HG02870 (cell line): ENCODE measurements around the gene BIN2.
A peak's percentile ranks its signal among the peaks of the same experiment; 100 is the strongest.

Experiments used
- ATAC-seq: cut with Tn5 transposase; IDR thresholded peaks from one replicate; pipeline ENCODE4 v1.9.1; 2021; ENCODE audit warnings: mild to moderate bottlenecking, moderate library complexity; ENCODE audit not compliant: unreplicated experiment

The BIN2 gene

DNA sequence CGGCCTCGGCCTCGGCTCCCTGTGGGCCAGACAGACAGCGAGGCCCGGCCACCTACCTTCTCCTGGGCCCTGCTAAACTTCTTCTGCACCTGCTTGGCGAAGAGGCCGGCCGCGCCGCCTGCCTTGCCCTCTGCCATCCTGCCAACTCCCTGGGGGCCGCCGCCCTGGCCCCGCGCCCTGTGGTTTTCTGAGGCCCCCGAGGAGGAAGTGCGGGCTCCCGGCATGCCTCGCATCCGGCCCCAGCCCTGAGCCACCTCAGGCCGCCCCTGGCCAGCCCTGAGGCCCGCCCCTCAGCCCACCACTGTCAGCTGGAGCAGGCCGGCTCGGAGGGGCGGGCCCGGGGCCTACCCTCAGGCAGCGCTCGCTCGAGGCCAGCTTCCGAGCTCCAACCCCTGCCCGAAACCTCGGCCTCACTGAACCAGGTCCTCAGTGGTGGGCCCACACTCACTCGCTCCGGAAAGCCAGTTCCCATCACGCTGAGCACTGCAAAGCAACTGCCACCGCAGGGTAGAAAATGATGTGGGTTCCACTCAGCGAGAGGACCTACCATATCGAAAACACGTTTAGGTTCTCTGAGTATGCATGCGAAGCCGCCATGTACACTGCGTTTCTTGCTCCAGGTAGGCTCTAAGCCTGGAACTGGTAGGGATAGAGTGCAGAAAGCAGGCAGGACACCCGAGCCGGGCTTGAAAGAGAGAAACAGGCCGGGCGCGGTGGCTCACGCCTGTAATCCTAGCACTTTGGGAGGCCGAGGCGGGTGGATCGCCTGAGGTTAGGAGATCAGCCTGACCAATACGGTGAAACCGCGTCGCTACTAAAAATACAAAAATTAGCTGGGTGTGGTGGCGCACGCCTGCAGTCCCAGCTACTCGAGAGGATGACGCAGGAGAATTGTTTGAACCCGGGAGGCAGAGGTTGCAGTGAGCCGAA is at the start of gene BIN2:
Gene BIN2, minus strand, starts transcription at position 209 of the 930 bp plus-strand sequence. Its CDS starts 72 bp downstream, at position 137.
- no peak for ATAC-seq

DNA sequence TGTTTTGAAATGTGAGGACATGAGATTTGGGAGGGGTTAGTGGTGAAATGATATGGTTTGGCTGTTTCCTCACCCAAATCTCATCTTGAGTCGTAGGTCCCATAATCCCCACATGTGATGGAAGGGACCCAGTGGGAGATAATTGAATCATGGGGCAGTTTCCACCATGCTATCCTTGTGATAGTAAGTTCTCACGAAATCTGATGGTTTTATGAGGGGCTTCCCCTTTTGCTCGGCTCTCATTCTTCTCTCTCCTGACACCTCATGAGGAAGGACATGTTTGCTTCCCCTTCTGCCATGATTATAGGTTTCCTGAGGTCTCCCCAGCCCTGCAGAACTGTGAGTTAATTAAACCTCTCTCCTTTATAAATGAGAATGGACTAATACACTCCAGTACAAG is 49.2 kb upstream of the BIN2 start:
- no peak for ATAC-seq

DNA sequence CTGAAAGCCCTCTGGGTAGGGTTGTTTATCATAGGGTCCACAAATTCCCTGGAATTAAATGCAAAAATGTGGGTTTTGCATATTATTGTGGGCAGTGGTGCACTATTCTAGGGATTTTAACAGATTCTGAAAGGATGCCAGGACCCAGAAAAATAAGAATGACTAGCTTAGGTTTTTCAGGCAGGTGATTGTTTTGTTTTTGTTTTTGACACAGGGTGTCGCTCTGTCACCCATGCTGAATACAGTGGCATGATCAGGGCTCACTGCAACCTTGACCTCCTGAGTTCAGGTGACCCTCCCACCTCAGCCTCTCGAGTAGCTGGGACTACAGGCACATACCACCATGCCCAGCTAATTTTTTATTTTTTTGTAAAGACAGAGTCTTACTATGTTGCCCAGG is 48.0 kb upstream of the BIN2 start:
- ATAC-seq: no peak

DNA sequence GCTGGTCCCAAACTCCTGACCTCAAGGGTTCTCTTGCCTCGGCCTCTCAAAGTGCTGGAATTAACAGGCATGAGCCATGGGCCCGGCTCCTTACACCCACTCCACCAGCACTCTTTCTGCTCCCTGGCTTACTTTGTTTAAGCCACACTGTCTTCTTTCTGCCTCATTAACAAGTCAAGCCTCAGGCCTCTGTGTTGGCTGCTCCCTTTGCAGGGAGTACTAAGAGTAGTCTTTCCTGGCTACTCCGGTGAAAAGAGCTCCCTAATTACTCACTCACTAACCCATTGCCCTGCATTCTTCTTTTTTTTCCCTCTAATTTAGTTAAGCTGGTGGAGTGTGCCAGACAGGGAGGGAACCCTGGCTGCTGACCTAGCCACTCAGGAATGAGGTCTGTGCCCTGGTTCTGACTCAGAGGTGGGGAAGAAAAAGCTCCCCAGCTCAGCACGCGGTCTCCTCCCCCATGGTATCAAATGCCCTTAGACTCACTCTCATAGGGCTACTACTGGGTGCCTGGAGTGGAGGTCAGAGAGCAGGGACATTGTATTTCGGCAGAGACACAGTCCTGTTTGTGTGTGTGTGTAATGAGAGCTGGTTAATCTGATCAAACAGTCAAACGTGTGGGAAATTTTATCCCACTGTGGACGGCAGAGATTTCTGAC is 47.5 kb upstream of the BIN2 start:
- no peak for ATAC-seq

- ATAC-seq: no peak
Observed at GRCh38 chr12:51370667-51371066, 46.7 kb upstream of the BIN2 start.

GRCh38 chr12:51369581-51369980 is 45.6 kb upstream of the BIN2 start:
- no peak for ATAC-seq

- ATAC-seq: peak; percentile 98
Observed at GRCh38 chr12:51368640-51369517, 44.9 kb upstream of the BIN2 start.

DNA sequence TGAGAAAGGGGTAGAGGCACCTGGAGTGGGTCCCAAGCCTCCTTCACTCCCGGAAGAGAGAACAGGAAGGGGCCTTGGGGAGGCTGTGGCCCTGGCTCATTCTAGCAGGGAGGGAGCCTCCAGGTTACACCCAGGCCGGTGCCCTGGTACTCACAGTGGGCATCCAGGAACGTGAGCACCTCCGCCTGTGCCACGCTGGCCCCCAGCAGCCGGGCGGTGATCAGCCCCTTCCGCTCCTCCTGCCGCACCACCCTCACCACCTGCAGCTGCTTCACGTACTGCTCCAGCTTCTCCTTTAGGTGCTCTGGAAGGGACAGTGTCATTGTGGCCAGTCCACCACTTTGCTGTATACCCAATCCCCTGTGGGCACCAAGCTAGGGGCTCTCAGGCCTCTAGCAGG is 41.3 kb upstream of the BIN2 start:
- no peak for ATAC-seq

GRCh38 chr12:51364001-51364400 is 40.0 kb upstream of the BIN2 start:
- ATAC-seq: no peak

DNA sequence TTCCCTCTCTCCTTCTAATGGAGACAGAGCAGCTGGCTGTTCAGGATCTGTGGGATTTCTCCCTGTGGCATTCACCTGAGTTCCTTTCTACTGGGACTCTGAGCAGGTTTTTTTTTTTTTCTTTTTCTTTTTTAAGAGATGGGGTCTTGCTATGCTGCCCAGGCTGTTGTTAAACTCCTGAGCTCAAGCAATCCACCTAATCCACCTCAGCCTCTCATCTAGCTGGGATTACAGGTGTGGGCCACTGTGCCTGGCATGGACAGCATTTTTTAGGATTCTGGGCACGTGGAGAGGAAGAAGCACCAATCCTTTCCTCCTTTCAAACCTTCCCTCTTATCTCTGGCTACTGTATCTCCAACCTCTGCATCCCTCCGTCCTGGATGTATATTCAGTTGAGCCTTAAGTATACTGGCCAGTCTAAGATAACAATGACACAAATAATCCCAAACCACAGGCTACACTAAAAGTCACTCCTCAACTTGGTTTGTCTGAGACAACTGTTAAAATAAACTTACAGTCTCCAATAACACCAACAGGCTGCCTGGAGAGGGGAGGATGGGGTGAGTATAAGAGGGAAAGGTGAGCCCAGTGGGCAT is 38.9 kb upstream of the BIN2 start:
- ATAC-seq: no peak

GRCh38 chr12:51362307-51362706 is 38.3 kb upstream of the BIN2 start:
- ATAC-seq: no peak

DNA sequence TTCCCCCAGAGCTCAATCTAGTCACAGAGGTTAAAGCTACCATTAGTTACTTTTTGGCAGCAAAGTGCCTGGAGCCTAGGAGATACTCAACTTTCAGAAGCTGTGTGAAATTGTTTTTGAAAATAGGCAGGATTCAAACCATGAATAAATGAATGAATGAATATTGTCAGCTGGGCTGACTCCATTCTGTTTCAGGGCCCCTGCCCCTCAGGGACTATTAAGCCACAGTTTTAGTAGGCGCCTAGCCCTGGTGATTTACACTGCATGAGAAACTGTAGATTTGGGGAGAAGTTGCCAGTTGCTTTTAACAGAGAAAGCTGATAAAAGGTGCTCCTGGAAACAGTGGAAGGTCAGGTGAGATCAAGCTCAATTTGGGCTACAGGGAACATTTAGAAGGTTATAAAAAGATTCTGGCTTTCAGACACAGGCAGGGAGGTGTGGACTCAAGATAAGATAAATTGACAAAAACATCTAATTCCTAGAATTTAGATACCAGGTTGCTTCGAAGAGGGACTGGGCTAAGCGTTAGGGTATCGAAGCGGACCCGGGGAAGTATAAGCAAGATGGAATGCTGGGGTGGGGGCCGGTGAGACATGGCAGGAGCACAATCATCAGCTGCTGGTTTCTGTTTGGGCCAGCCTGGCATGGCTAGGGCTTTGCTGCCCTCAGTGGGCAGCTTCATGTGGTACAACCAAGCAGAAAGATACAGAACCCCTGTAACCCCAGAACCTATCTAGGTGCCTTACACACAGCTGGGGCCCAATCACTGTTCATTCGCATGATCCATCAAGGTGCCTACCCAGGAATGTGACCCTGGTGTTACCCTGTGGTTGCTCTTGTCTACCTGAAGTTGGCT is 37.4 kb upstream of the BIN2 start:
- no peak for ATAC-seq

GRCh38 chr12:51360315-51360714 is 36.3 kb upstream of the BIN2 start:
- ATAC-seq: no peak

- no peak for ATAC-seq
Observed at GRCh38 chr12:51359851-51360250, 35.9 kb upstream of the BIN2 start.

GRCh38 chr12:51358496-51358895 is 34.5 kb upstream of the BIN2 start:
- no peak for ATAC-seq

DNA sequence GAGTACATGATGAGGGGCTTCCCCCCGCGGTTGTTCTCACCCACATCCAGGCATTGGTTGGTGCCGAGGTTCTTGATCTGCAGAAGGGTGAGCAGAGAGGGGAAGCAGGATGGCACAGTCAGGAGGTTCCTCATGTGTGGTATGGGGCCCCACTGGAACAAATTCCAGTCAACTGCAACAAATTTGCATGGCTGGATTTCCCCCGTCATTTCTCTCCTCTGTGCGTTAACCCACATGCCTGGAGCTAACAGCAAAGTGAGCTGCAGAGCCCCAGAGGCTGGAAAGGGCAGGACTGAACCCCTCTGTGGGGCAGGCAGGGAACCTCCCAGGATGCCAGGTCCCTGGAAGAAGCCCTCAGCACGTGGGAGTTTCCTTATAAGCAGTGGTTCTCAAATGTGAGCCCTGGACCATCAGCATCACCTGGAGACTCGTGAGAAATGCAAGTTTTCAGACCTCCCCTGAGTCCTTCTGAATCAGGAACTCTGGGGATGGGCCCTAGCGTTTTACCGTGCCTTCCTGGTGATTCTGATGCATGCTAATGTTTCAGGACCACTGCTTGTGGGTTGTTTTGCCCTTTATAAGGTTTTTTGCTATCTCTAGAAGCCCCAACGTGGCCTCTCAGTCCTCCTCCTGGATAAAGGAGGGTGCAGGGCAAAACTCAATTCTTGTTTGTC is 33.5 kb upstream of the BIN2 start:
- no peak for ATAC-seq

GRCh38 chr12:51351913-51352532 is 28.0 kb upstream of the BIN2 start:
- no peak for ATAC-seq

- ATAC-seq: no peak
Observed at GRCh38 chr12:51349026-51349425, 25.1 kb upstream of the BIN2 start.

GRCh38 chr12:51348116-51348515 is 24.1 kb upstream of the BIN2 start:
- ATAC-seq: no peak
